ENCODE measurements around the gene NDUFS6. TPM values are rescaled to one million over a fixed set of nuclear protein-coding genes. Genes with fewer than 3 reads are reported as not detected.

The NDUFS6 gene
- total and polyA plus RNA-seq, 2 of the 4 experiments (the other 2 are of a cell fraction), result 10.4 to 69.0 TPM

DNA sequence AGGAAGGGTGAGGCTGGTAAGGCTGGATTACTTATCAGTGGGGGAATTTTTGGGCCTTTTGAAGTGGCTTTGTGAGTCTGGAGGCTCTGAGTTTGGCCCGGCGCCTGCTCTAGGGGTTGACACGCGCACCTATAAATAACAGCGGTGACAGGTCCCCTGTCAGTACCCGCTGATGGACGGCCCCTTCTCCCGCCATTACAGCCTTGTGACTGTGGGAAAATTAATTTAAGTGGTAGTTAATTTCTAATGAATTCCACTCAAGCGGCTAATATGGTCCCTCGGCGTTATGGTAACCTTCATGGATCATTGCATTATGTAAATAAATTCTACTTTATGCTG, 18.0 kb upstream of the NDUFS6 start:
- BruUV-seq (replicated peaks), result no TSS peak
- Histone ChIP-seq H3K14ac (replicated peaks; ENCODE audit: low read depth, low read length) (no peak overlapping the region), H3K4me3 (ENCODE audit: insufficient read depth, low read depth, low read length) (no peak overlapping the region), H3K4me1 (ENCODE audit: control insufficient read depth, insufficient read depth, low read length) (no peaks in the 10 kb centered on the region), H2AFZ (replicated peaks; ENCODE audit: low read length, poor library complexity) (no peak overlapping the region), H2AK5ac (ENCODE audit: low read depth, low read length) (no peak overlapping the region), H3K36me3 (ENCODE audit: control insufficient read depth, insufficient read depth, low read length) (no peaks in the 10 kb centered on the region), H3K27ac (ENCODE audit: insufficient read depth, low read length) (no peak overlapping the region), H3K9ac (ENCODE audit: low read depth, low read length) (no peak overlapping the region), H3K56ac (ENCODE audit: extremely low read depth, insufficient read depth, low read length) (no peak overlapping the region), H4K5ac (ENCODE audit: low read depth, low read length) (no peak overlapping the region), H4K91ac (ENCODE audit: insufficient read depth, low read depth, low read length) (no peak overlapping the region), H4K8ac (ENCODE audit: low read depth in 2 of 2, low read length in 2 of 2) (no peak overlapping the region), H2BK15ac (ENCODE audit: low read depth, low read length) (no peak overlapping the region), H2BK20ac (ENCODE audit: low read depth, low read length) (no peak overlapping the region), H3K9me3 (ENCODE audit: control insufficient read depth, insufficient read depth, low read length) (no peaks in the 10 kb centered on the region), H2AK9ac (replicated peaks; ENCODE audit: low read depth, low read length, poor library complexity) (no peak overlapping the region), H4K20me1 (ENCODE audit: insufficient read depth, low read length) (no peaks in the 10 kb centered on the region), H2BK5ac (ENCODE audit: low read depth, low read length, poor library complexity, severe bottlenecking) (no peak overlapping the region), H3K4ac (ENCODE audit: low read depth, low read length) (no peak overlapping the region), H3K79me1 (ENCODE audit: low read depth in 1 of 2, low read length in 2 of 2) (no peaks in the 10 kb centered on the region), H3K9me1 (ENCODE audit: insufficient read depth, low read length) (peaks cover 2% of the 10 kb centered on the region; the same call in 1 of the 2 replicates), H3K4me2 (ENCODE audit: low read depth, low read length) (no peak overlapping the region), H3K23ac (ENCODE audit: low read depth, low read length) (no peak overlapping the region), H3K18ac (ENCODE audit: low read depth, low read length) (no peak overlapping the region), H3K27me3 (ENCODE audit: control insufficient read depth, insufficient read depth, low read length) (no peaks in the 10 kb centered on the region; the same call in 1 of the 2 replicates), H2BK120ac (ENCODE audit: low read depth, low read length) (no peak overlapping the region)
- DNase-seq (no peak), ATAC-seq (ENCODE audit: low read depth) (no peak)
- dilution Hi-C loops (cut with HindIII; ENCODE audit: low sequenced_read_pairs, unreplicated experiment), result no loop called here
- TF ChIP-seq CEBPB (IDR thresholded peaks at IDR 0.05; ENCODE audit: low read depth, low read length) (no peak), MAZ (IDR thresholded peaks at IDR 0.05; ENCODE audit: borderline replicate concordance, low read depth, low read length) (no peak), CHD1 (IDR thresholded peaks at IDR 0.05; ENCODE audit: low read depth, low read length) (no peak), MAFK (IDR thresholded peaks at IDR 0.05; ENCODE audit: low read depth, low read length) (no peak), MXI1 (IDR thresholded peaks at IDR 0.05; ENCODE audit: borderline replicate concordance, low read depth, low read length) (no peak), RFX5 (IDR thresholded peaks at IDR 0.05; ENCODE audit: low read depth, low read length) (no peak), BHLHE40 (IDR thresholded peaks at IDR 0.05; ENCODE audit: low read depth, low read length) (no peak), NFE2L2 (IDR thresholded peaks at IDR 0.05; ENCODE audit: low read depth, low read length) (no peak), FOS (IDR thresholded peaks at IDR 0.05; ENCODE audit: low read depth, low read length) (no peak)
- TF ChIP-seq, protein P1, sequence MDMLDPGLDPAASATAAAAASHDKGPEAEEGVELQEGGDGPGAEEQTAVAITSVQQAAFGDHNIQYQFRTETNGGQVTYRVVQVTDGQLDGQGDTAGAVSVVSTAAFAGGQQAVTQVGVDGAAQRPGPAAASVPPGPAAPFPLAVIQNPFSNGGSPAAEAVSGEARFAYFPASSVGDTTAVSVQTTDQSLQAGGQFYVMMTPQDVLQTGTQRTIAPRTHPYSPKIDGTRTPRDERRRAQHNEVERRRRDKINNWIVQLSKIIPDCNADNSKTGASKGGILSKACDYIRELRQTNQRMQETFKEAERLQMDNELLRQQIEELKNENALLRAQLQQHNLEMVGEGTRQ (IDR thresholded peaks at IDR 0.05; ENCODE audit: low read depth, low read length), result no peak
- TF ChIP-seq, protein P2, sequence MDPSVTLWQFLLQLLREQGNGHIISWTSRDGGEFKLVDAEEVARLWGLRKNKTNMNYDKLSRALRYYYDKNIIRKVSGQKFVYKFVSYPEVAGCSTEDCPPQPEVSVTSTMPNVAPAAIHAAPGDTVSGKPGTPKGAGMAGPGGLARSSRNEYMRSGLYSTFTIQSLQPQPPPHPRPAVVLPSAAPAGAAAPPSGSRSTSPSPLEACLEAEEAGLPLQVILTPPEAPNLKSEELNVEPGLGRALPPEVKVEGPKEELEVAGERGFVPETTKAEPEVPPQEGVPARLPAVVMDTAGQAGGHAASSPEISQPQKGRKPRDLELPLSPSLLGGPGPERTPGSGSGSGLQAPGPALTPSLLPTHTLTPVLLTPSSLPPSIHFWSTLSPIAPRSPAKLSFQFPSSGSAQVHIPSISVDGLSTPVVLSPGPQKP (IDR thresholded peaks at IDR 0.05; ENCODE audit: borderline replicate concordance, low read depth, low read length), result no peak
- TF ChIP-seq, protein P3, sequence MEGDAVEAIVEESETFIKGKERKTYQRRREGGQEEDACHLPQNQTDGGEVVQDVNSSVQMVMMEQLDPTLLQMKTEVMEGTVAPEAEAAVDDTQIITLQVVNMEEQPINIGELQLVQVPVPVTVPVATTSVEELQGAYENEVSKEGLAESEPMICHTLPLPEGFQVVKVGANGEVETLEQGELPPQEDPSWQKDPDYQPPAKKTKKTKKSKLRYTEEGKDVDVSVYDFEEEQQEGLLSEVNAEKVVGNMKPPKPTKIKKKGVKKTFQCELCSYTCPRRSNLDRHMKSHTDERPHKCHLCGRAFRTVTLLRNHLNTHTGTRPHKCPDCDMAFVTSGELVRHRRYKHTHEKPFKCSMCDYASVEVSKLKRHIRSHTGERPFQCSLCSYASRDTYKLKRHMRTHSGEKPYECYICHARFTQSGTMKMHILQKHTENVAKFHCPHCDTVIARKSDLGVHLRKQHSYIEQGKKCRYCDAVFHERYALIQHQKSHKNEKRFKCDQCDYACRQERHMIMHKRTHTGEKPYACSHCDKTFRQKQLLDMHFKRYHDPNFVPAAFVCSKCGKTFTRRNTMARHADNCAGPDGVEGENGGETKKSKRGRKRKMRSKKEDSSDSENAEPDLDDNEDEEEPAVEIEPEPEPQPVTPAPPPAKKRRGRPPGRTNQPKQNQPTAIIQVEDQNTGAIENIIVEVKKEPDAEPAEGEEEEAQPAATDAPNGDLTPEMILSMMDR (conservative IDR thresholded peaks at IDR 0.05; ENCODE audit: low read depth, low read length), result no peak
- no CpG with 5 or more reads among the region's 11 CpGs for WGBS, 2 experiments (ENCODE audit: extremely low coverage in 2 of 2, insufficient read length in 1 of 2)
- POLR2A ChIA-PET (ENCODE audit: unreplicated experiment), result no interaction called here
- CTCF ChIA-PET, result interaction anchor here (0.8 kb wide), 1 partner anchor 11 kb away, joined by 3 read pairs; no protein-coding TSS in a partner anchor
- in situ Hi-C loops (cut with MboI; ENCODE audit: low sequenced_read_pairs), result loop anchor here (25.0 kb wide), 1 partner anchor 821 kb away; no protein-coding TSS in a partner anchor
- intact Hi-C loops (cut with micrococcal nuclease), result no loop called here

Data from IMR-90 (cell line).